ENCODE measurements around the gene ACSF3.
"Not testable (repeated sequence)": the region's sequence is repeated elsewhere in the genome, so short reads cannot be mapped to it uniquely, and the experiment has no call there.

The ACSF3 gene

DNA sequence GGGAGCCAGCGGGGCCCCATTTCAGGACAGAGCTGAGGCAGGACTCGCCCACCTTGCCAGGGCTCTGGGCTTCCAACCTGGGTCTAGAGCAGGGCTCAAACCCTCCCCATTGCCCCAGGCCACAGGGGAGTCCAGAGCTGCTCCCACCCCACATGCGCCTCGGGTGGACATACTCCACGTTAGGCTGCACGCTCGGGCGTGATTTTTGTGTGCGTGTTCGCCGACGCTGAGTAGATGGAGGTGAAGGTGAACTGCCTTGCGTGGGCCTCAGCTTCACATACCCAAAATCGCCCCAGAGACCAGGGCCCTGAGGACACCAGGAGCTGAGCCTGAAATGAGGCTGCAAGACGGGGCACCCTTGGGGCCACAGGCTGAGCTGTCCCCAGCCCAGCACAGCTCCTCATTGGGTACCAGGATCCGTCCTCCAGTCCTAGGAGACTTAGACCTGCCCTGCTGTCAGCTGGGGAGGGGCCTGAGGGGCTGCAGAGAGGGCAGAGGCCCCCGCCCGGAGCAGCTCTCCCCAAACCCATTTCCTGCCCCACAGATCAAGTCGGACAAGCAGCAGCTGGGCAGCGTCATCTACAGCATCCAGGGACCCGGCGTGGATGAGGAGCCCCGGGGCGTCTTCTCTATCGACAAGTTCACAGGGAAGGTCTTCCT lies 86.1 kb downstream of the ACSF3 start:
- DNase-seq: no peak

DNA sequence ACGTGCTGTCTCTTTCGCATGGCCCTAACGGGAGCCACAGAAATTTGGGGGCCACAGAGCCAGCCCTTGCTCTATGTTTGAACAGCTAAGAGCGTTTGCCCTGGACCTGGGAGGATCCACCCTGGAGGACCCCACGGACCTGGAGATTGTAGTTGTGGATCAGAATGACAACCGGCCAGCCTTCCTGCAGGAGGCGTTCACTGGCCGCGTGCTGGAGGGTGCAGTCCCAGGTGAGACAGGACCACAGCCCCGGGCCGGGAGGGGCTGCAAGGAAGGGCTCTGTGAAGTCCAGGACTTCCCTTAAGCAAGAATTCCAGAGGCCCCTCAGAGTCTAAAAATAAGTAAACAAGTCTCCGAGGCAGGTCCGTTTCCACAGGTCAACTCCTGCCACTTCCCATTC lies 89.8 kb downstream of the ACSF3 start:
- DNase-seq: no peak

DNA sequence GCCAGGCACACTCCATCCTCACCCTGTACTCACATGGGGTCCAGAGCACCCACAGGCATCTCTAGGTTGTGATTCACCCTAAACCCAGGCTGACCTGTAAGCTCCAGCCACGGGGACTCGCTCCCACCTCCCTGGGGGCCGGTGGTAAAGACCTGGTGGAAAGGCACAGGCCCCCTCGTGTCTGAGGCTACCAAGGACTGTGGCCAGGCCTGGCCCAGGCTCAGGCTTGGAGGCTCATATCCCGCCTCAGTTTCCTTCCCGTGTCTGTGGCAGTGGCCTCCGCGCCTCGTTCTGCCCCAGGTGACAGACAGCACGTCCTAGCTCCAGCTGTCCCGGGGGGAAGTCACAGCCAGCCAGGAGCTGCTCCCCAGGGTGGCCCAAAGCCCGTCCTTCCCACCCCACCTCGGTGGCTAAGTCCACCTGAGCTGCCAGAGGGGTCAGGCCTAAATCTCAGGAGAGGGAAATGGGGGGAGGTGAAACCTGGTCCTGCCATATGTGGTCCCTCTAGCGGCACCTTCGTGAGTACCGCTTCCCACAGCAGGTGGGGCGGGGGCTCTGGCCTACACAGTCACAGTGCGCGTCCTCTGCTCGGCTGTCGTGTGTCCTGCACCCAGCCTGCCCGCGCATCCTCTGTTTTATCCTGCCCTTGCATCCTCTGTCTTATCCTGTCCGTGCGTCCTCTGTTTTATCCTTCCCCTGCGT lies 90.5 kb downstream of the ACSF3 start:
- DNase-seq: no peak

DNA sequence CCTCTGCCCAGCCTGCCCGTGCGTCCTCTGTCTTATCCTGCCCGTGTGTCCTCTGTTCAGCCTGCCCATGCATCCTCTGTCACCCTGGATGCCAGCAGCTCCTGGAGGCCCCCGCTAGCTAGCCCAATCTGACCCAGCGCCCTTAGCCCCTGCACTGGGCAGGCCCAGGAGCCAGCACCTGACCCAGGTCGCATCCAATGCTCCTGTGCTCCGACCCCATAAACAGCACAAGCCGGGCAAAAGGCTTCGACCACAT lies 91.0 kb downstream of the ACSF3 start:
- DNase-seq: no peak

DNA sequence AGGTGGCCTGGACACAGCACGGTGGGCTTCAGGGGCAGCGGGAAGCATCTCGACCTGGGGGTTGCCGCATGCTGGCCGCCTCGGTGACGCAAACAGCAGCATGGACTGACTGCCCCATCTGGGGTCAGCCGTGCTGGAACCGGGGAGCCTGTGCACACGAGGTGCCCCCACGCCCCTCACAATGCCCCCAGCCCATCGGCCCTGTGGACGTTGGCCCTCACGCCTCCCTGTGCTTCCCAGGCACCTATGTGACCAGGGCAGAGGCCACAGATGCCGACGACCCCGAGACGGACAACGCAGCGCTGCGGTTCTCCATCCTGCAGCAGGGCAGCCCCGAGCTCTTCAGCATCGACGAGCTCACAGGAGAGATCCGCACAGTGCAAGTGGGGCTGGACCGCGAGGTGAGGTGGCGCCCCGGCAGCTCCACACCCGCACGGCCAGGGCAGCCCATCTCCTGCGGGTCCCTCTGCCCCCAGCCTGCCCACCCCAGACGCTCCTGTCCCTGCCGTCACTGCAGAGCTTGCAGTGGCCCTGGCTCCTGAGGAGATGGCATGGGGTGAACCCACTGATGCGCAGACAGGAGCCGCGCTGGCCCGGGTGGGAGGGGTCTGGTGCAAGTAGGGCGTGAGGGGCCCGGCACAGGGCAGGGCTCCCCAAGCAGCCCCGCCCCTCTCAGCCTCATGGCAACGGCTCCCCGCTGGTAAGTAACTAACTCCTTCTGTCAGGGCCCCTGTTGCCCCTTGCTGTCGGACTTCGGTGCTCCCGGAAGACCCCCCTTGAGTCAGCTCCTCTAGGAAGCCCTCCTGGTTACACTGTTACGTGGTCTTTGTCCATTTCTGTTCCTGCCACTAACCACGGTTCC lies 91.5 kb downstream of the ACSF3 start:
- no peak for DNase-seq

DNA sequence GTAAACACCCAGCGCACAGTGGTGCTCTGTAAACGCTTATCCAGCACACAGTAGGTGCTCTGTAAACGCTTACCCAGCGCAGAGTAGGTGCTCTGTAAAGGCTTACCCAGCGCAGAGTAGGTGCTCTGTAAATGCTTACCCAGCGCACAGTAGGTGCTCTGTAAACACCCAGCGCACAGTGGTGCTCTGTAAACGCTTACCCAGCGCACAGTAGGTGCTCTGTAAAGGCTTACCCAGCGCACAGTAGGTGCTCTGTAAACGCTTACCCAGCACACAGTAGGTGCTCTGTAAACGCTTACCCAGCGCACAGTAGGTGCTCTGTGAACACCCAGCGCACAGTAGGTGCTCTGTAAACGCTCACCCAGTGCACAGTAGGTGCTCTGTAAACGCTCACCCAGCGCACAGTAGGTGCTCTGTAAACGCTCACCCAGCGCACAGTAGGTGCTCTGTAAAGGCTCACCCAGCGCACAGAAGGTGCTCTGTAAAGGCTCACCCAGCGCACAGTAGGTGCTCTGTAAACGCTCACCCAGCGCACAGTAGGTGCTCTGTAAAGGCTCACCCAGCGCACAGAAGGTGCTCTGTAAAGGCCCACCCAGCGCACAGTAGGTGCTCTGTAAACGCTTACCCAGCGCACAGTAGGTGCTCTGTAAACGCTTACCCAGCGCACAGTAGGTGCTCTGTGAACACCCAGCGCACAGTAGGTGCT lies 92.4 kb downstream of the ACSF3 start:
- DNase-seq: not testable (repeated sequence)

DNA sequence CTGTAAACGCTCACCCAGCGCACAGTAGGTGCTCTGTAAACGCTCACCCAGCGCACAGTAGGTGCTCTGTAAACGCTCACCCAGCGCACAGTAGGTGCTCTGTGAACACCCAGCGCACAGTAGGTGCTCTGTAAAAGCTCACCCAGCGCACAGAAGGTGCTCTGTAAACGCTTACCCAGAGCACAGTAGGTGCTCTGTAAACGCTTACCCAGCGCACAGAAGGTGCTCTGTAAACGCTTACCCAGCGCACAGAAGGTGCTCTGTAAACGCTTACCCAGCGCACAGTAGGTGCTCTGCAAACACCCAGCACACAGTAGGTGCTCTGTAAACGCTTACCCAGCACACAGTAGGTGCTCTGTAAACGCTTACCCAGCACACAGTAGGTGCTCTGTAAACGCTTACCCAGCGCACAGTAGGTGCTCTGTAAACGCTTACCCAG lies 93.0 kb downstream of the ACSF3 start:
- DNase-seq: not testable (repeated sequence)

DNA sequence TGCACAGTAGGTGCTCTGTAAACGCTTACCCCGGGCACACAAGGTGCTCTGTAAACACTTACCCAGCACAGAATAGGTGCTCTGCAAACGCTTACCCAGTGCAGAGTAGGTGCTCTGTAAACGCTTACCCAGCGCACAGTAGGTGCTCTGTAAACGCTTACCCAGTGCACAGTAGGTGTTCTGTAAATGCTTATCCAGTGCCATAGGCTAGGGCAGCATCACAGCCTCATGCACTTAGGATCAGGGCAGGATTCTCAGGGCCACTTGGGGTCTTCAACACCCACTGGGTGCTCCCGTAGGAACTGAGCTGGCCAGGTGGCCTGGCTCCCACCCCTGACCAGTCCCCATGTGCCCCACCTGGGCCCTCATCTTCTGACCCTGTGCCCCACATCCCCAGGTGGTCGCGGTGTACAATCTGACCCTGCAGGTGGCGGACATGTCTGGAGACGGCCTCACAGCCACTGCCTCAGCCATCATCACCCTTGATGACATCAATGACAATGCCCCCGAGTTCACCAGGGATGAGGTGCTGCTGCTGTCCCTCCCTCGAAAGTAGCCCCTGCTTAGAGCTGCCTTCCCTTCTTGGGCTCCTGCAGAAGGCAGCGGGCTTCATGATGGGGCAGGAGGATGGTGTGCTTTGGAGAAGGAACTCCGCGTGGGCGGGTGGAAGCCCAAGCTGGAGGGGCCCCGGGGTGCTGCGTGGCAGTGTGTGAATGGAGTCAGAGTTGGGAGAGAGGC lies 93.5 kb downstream of the ACSF3 start:
- peak; percentile 38 for DNase-seq

DNA sequence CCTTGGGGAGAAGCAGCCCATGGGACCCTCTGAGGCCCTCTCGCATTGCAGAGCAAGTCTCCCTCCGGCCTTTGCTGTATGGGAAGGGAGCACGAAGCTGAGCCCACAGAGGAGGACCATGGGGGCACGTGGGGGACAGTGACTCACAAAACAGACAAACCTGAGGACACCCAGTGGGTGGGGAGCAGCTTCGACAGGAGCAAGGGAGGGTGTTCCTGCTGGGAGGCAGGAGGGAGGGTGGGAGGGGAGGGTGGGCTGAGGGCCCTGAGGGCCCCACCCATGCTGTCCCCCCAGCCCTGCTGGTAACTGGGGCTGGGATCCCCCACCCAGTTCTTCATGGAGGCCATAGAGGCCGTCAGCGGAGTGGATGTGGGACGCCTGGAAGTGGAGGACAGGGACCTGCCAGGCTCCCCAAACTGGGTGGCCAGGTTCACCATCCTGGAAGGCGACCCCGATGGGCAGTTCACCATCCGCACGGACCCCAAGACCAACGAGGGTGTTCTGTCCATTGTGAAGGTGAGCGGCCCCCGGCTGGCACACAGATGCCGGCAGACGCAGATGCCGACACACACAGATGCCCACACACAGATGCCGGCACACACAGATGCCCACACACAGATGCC lies 94.2 kb downstream of the ACSF3 start:
- no peak for DNase-seq

DNA sequence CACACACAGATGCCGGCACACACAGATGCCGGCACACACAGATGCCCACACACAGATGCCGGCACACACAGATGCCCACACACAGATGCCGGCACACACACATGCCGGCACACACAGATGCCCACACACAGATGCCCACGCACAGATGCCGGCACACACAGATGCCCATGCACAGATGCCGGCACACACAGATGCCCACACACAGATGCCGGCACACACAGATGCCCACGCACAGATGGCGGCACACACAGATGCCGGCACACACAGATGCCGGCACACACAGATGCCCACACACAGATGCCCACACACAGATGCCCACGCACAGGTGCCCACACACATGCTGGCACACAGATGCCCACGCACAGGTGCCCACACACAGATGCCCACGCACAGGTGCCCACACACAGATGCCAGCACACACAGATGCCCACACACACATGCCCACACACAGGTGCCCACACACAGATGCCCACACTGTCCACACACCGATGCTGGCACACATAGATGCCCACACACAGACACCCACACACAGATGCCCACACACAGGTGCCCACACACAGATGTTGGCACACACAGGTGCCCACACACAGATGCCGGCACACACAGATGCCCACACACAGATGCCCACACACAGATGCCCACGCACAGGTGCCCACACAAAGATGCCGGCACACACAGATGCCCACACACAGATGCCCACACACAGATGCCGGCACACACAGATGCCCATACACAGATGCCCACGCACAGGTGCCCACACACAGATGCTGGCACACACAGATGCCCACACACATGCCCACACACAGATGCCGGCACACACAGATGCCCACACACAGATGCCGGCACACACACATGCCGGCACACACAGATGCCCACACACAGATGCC lies 95.1 kb downstream of the ACSF3 start:
- not testable (repeated sequence) for DNase-seq

DNA sequence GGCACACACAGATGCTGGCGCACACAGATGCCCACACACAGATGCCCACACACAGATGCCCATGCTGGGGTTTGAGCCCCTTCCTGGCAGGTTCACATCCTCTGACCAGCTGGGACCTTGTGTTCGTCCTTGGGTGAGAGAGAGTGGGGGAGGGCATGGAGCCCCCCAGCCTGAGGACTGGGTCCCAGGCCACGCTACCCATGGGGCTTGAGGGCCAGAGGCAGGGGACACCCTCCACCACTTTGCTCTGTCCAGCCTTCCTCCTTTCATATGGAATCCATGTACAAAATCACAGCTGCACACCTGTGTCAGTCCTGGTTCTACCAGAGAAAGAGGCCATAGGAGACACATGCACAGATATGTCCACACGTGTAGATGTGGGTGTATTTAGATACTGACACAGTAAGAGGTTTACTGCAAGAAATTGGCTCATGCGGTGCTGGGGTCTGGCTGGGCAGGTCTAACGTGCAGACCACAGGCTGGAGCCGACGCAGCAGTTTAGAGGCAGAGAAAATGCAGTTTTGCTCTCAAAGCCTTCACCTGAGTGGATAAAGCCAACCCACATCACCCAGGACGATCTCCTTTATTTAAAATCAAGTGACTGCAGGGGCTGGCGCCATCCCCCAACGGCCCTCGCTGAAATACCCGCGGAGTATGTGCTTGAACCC lies 95.8 kb downstream of the ACSF3 start:
- DNase-seq: no peak

DNA sequence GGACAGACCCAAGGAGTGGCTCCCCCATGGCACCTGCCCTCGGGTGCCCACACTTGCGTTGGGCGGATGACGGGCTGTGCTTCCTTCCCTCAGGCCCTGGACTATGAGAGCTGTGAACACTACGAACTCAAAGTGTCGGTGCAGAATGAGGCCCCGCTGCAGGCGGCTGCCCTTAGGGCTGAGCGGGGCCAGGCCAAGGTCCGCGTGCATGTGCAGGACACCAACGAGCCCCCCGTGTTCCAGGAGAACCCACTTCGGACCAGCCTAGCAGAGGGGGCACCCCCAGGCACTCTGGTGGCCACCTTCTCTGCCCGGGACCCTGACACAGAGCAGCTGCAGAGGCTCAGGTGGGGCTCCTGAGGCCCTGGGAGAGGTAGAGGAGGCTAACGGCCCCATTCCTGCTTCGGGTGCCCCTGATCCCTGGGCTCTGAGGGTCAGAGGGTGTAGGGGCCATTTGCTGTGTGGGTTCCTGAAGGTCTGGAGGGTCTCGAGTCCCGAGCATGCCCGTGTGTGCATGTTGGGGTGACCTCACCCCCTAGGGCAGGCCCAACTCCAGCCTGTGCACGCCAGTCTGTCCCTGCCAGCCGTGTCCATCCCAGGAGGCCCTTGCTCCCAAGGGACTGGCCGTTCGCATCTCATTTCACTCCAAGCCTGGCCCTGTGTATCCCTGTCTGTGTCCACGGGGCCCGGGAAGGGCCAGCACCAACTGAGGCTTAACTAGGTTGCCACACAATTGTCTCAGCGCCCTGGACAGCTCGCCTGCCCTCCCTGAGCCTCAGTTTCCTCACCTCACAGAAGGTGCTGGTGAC lies 96.7 kb downstream of the ACSF3 start:
- no peak for DNase-seq

DNA sequence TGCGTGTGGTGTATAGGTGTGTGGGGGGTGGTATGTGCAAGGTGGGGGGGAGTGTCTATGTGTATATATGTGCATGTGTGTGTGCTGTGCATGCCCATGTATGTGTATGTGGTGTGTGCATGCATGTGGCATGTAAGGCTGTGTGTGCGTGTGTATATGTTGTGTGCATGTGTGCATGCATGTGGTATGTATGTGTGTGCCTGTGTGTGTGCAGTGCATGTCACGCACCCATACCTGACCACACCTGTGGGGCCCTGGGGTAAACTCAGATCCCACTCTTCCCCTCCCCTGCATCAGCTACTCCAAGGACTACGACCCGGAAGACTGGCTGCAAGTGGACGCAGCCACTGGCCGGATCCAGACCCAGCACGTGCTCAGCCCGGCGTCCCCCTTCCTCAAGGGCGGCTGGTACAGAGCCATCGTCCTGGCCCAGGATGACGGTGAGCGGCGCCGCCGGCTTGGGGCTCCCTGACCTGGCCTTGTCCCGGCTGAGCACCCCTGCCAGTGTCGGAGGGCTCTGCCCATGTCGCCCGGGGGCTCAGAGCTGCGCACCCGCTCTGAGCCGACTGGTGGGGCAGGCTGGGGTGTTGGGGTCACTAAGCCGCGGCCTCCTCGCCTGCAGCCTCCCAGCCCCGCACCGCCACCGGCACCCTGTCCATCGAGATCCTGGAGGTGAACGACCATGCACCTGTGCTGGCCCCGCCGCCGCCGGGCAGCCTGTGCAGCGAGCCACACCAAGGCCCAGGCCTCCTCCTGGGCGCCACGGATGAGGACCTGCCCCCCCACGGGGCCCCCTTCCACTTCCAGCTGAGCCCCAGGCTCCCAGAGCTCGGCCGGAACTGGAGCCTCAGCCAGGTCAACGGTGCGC lies 97.6 kb downstream of the ACSF3 start:
- DNase-seq: no peak

DNA sequence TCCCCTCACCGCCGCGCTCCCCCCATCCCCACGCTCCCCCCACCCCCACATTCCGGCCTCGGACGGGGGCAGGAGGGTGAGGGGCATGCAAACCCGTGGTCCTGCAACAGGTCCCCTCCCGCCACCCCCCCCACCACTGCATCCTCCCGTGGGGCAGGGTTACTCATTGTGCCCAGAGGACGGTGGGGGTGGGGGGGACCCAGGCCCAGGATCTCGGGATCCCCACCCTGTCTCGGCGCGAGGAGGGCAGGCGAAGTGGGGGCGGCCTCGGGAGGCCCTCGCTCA lies 98.2 kb downstream of the ACSF3 start:
- DNase-seq: no peak

DNA sequence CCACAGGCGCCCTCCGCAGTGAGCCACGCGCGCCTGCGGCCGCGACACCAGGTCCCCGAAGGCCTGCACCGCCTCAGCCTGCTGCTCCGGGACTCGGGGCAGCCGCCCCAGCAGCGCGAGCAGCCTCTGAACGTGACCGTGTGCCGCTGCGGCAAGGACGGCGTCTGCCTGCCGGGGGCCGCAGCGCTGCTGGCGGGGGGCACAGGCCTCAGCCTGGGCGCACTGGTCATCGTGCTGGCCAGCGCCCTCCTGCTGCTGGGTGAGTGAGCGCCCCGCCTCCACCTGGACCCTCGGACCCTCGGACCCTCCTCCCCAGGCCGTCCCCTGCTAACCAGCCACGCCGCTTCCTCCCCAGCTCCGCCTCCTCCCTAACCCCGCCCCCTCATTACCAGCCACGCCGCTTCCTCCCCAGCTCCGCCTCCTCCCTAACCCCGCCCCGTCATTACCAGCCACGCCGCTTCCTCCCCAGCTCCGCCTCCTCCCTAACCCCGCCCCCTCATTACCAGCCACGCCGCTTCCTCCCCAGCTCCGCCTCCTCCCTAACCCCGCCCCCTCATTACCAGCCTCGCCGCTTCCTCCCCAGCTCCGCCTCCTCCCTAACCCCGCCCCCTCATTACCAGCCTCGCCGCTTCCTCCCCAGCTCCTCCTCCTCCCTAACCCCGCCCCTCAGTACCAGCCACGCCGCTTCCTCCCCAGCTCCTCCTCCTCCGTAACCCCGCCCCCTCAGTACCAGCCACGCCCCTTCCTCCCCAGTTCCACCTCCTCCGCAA lies 98.7 kb downstream of the ACSF3 start:
- peak; percentile 92 for DNase-seq

DNA sequence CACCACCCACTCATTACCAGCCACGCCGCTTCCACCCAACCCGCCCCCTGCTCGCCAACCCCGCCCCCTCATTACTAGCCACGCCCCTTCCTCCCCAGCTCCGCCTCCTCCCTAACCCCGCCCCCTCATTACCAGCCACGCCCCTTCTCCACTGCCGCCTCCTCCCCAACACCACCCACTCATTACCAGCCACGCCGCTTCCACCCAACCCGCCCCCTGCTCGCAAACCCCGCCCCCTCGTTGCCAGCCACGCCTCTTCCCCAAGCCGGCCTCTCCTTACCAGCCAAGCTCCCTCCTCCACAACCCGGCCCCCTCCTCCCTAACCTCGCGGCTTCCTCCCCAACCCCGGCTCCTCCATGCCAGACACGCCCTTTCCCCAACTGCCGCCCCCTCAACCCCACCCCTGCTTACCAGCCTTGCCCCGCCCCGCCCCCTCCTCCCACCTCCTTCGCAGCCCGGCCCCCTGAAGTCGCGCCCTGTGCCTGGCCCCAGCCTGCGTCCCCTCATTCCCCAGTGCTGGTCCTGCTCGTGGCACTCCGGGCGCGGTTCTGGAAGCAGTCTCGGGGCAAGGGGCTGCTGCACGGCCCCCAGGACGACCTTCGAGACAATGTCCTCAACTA lies 99.4 kb downstream of the ACSF3 start:
- DNase-seq: peak; percentile 79

DNA sequence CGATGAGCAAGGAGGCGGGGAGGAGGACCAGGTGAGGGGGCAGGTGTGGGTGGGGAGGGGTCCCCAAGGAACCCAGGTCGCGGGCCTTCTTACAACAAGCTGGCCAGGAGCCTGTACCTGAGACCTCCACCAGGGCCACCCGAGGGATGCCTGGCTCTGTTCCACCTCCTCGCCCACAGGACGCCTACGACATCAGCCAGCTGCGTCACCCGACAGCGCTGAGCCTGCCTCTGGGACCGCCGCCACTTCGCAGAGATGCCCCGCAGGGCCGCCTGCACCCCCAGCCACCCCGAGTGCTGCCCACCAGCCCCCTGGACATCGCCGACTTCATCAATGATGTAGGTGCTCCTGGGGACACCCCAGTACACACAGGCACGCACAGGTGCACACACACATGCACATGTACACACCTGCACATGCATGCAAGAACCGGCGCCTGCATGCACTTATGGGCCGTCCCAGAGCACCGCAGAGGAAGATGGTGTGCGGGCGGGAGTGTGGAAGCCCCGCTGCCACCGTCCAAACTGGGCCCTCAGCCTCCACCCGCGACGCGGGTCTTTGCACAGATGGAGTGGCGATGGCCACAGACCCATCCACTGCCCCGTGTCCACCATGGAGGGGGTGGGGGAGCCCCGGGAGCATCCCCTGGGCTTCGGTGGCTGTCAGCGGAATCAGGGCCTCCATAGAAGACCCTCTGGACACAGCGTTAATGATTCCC lies 100.1 kb downstream of the ACSF3 start:
- no peak for DNase-seq
